Measurements from ENCODE around the gene FCRLA.

The FCRLA gene

GRCh38 chr1:161730050-161730564 is 23.1 kb downstream of the FCRLA start:
- DNase-seq = no peak

DNA sequence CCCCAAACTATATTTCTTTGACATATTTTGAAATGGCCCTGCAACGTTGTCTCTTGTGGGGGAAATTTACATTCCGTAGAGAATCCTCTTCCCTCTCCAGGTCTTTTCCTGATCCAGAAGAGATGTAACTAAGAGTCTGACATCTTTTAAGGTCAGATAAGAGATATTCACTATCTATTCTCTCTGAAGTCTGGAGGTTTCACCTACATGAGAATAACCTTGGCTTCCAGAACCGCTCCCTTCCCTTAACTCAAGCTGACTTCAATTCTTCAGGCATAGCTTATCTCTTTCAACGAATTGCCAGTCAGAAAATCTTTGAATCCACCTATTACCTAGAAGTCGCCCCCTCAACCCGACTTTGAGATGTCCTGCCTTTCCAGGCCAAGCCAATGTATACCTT is 24.2 kb downstream of the FCRLA start:
- DNase-seq = no peak

GRCh38 chr1:161731981-161732718 is 25.1 kb downstream of the FCRLA start:
- DNase-seq = no peak

DNA sequence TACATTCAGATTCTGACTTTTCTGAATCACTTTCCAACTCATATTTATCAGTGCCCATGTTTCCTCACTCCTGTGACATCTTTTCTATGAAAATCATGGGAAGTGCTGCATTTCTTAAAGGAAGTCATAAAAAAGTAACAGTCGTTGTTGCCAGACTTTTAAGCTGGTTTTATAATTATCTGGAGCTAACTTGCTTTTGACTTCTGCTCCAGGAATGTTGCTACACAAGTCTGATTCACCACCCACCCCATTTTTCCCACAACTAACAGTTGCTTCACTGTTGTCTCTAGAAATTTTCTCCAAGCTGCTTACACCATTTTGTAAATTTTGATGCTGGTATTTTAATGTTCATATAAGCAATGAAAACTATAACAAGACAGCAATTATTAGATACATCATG is 26.5 kb downstream of the FCRLA start:
- no peak for DNase-seq

DNA sequence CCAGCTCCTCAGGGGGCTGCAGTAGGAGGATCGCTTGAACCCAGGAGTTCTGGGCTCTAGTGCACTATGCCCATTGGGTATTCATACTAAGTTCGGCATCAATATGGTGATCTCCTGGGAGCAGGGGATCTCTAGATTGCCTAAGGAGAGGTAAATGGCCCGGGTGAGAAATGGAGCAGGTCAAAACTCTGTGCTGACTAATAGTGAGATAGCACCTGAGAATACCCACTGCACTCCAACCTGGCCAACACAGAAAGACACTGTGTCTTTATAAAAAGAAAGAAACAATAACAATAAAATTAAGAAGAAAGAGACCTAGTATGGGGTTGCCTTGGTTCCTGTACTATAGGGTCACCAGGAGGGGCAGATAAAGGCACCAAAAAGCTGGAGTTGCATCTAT is 28.8 kb downstream of the FCRLA start:
- no peak for DNase-seq

- no peak for DNase-seq
These were observed 29.4 kb downstream of the FCRLA start for GRCh38 chr1:161736335-161736969.

DNA sequence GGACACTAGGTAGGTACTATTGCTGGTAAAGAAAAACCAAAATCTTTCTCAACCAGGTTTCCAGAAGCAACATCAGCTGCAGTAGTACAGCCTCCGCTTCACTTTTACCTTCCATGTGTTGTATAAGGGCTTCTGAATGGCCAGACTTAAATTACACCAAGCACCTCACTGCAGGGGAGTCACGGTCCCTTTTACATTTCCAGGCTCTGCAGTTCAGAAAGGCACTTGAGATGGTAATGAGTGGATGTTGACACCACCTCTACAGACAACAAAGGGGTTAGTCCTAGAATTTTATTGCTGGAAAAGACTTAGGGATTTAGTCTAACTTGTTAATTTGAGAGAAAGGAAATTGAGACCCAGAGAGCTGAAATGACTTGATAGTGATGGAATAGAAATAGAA is 30.6 kb downstream of the FCRLA start:
- no peak for DNase-seq

GRCh38 chr1:161738627-161739287 is 31.7 kb downstream of the FCRLA start:
- peak in 16 of 56 donors; percentile 2 to 44 (median 19) for DNase-seq

GRCh38 chr1:161739865-161740566 is 33.0 kb downstream of the FCRLA start:
- DNase-seq = peak in 11 of 56 donors; percentile 2 to 35 (median 7)

DNA sequence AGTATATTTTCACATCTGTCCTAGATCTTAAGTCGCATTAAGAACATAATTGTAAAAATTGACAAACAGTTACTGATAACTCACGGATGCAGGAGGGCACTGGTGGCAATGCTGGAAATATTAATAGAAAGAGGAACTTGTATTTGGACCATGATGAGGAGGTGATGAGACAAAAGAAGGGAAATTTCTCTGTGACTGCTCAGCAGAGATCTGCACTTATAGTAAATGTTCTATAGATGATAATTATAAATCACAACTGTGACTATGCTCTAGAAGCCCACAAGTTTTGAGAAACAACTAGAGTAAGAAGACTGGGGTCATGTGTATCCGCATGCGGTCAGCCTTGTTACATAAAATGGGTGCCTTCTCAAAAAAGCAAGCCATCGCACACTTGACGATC is 33.9 kb downstream of the FCRLA start:
- no peak for DNase-seq

GRCh38 chr1:161743231-161743630 is 36.2 kb downstream of the FCRLA start:
- no peak for DNase-seq

GRCh38 chr1:161747801-161748200 is 40.8 kb downstream of the FCRLA start:
- no peak for DNase-seq

GRCh38 chr1:161749509-161750407 is 42.7 kb downstream of the FCRLA start, which contains the start of gene DUSP12:
DUSP12 (plus strand) TSS chr1:161749786; CDS start chr1:161749802, 16 bp downstream.
- DNase-seq = peak; percentile 26 to 94 (median 87)

DNA sequence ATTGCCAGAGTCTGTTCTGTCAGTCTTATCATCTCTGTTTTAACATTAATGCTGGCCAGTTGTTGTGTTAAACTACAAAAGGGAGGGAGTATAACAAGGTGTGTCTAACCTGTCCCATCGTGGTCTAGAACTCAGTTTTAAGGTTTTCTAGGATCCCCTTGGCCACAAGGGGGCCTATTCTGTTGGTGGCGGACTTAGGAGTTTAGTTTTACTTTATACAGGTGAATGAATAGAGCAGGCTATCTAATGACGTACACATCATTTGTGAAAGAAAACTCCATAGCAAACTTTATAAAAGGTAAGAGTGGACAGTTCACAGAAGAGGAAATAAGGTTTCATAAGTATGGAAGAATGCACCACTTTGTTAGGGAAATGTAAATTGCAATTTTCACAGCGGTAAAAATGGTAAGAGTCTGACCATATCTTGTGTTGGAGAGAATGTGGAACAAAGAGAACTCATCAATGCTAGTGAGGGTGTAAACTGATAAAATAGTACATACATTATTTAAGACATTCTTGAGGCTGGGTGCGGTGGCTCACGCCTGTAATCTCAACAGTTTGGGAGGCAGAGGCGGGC is 56.6 kb downstream of the FCRLA start:
- DNase-seq = no peak

All from amygdala (tissue), 56 donors.